ENCODE results near the gene MUC12. TPM values are rescaled to one million over a fixed set of nuclear protein-coding genes. Genes with fewer than 3 reads are reported as not detected.

The MUC12 gene
- total and polyA plus RNA-seq, 2 of the 13 experiments (the other 11 are each of a cell fraction or from before 2014, with no cell fraction given), result not detected

DNA sequence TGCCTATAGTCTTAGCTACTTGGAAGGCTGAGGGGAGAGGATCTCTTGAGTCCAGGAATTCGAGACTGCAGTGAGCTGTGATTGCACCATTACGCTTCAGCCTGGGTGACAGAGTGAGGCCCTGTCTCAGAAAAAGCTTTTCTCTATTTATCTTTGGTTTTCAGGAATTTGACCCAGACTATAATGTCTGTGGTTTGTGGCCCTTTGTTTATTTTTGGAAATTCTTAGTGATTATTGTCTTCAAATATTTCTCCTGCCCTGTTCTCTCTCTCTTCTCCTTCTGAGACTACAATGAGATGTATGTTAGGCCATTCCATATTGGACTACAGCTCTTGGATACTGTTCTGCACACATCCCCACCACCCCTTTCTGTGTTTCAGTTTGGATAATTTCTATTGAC lies 4.7 kb downstream of the MUC12 start (continued):
- TF ChIP-seq, protein P1, sequence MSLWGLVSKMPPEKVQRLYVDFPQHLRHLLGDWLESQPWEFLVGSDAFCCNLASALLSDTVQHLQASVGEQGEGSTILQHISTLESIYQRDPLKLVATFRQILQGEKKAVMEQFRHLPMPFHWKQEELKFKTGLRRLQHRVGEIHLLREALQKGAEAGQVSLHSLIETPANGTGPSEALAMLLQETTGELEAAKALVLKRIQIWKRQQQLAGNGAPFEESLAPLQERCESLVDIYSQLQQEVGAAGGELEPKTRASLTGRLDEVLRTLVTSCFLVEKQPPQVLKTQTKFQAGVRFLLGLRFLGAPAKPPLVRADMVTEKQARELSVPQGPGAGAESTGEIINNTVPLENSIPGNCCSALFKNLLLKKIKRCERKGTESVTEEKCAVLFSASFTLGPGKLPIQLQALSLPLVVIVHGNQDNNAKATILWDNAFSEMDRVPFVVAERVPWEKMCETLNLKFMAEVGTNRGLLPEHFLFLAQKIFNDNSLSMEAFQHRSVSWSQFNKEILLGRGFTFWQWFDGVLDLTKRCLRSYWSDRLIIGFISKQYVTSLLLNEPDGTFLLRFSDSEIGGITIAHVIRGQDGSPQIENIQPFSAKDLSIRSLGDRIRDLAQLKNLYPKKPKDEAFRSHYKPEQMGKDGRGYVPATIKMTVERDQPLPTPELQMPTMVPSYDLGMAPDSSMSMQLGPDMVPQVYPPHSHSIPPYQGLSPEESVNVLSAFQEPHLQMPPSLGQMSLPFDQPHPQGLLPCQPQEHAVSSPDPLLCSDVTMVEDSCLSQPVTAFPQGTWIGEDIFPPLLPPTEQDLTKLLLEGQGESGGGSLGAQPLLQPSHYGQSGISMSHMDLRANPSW (CRISPR knock-in tag; IDR thresholded peaks at IDR 0.05; ENCODE audit: borderline replicate concordance), result no peak
- TF ChIP-seq, protein P2, sequence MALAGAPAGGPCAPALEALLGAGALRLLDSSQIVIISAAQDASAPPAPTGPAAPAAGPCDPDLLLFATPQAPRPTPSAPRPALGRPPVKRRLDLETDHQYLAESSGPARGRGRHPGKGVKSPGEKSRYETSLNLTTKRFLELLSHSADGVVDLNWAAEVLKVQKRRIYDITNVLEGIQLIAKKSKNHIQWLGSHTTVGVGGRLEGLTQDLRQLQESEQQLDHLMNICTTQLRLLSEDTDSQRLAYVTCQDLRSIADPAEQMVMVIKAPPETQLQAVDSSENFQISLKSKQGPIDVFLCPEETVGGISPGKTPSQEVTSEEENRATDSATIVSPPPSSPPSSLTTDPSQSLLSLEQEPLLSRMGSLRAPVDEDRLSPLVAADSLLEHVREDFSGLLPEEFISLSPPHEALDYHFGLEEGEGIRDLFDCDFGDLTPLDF (CRISPR knock-in tag; IDR thresholded peaks at IDR 0.05), result no peak
- TF ChIP-seq RNF219 (CRISPR knock-in tag; IDR thresholded peaks at IDR 0.05), result no peak
- no peak for TF ChIP-seq RORA (CRISPR knock-in tag; IDR thresholded peaks at IDR 0.05)
- TF ChIP-seq TBL1XR1 (IDR thresholded peaks at IDR 0.05; ENCODE audit: borderline replicate concordance, low read length, partially characterized antibody), result peak; percentile 35
- no peak for TF ChIP-seq KDM3A (CRISPR knock-in tag; IDR thresholded peaks at IDR 0.05; ENCODE audit: low read depth)
- no peak for TF ChIP-seq ZNF251 (CRISPR knock-in tag; IDR thresholded peaks at IDR 0.05)
- TF ChIP-seq, protein P3, sequence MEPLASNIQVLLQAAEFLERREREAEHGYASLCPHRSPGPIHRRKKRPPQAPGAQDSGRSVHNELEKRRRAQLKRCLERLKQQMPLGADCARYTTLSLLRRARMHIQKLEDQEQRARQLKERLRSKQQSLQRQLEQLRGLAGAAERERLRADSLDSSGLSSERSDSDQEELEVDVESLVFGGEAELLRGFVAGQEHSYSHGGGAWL (CRISPR knock-in tag; IDR thresholded peaks at IDR 0.05), result no peak
- no peak for TF ChIP-seq ETV5 (CRISPR knock-in tag; IDR thresholded peaks at IDR 0.05; ENCODE audit: borderline replicate concordance)
- TF ChIP-seq ZMYM3 (CRISPR knock-in tag; IDR thresholded peaks at IDR 0.05), result no peak
- TF ChIP-seq ZNF644 (CRISPR knock-in tag; IDR thresholded peaks at IDR 0.05; ENCODE audit: low read depth), result no peak
- no peak for TF ChIP-seq MXD4 (CRISPR knock-in tag; IDR thresholded peaks at IDR 0.05)
- no peak for TF ChIP-seq KLF15 (CRISPR knock-in tag; IDR thresholded peaks at IDR 0.05; ENCODE audit: borderline replicate concordance)
- TF ChIP-seq ZNF788 (CRISPR knock-in tag; IDR thresholded peaks at IDR 0.05; ENCODE audit: borderline replicate concordance), result no peak
- TF ChIP-seq CEBPZ (IDR thresholded peaks at IDR 0.05; ENCODE audit: low read length), result no peak
- no peak for TF ChIP-seq FOXA1 (IDR thresholded peaks at IDR 0.05)
- peak; percentile 45; the same call in 1 of the 2 replicates for TF ChIP-seq FOXA1 (CRISPR knock-in tag; IDR thresholded peaks at IDR 0.05)
- no peak for TF ChIP-seq HINFP (CRISPR knock-in tag; IDR thresholded peaks at IDR 0.05; ENCODE audit: low read depth)
- no peak for TF ChIP-seq NR2C2 (CRISPR knock-in tag; IDR thresholded peaks at IDR 0.05; ENCODE audit: borderline replicate concordance)
- no peak for TF ChIP-seq NFYB (CRISPR knock-in tag; IDR thresholded peaks at IDR 0.05)

Data from HepG2 (cell line).